Activated CD8-positive, alpha-beta memory T cell treated with anti-CD3 and anti-CD28 coated beads, Interleukin-2, amount 50 U/mL, for 1 hour (primary cell): Measurements from ENCODE around the gene FAH.
"Not testable (repeated sequence)": the region's sequence is repeated elsewhere in the genome, so short reads cannot be mapped to it uniquely, and the experiment has no call there.

Source experiments
- DNase-seq: peaks from one replicate; pipeline ENCODE4 v3.0.0-alpha.2; 2020; ENCODE audit errors: extremely low read depth

FAH gene

DNA sequence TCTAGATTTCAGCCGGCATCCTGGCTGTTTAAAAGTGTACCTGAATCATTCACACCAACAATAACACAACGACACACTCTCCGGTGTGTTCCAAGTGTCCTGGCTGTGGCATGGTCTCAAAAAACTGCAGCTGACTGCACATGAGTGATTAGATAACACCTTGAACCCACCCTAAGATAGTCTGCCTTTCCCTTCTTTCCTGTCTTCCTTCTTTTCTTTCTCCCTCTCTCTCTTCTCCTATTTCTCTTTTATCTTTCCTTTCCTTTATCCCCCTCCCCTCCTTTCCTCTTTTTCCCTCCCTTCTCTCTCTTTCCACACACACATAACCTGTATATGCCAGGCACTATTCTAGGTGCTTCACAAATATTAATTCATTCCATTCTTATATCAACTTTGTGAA lies 1.2 kb upstream of the FAH start:
- no peak for DNase-seq

DNA sequence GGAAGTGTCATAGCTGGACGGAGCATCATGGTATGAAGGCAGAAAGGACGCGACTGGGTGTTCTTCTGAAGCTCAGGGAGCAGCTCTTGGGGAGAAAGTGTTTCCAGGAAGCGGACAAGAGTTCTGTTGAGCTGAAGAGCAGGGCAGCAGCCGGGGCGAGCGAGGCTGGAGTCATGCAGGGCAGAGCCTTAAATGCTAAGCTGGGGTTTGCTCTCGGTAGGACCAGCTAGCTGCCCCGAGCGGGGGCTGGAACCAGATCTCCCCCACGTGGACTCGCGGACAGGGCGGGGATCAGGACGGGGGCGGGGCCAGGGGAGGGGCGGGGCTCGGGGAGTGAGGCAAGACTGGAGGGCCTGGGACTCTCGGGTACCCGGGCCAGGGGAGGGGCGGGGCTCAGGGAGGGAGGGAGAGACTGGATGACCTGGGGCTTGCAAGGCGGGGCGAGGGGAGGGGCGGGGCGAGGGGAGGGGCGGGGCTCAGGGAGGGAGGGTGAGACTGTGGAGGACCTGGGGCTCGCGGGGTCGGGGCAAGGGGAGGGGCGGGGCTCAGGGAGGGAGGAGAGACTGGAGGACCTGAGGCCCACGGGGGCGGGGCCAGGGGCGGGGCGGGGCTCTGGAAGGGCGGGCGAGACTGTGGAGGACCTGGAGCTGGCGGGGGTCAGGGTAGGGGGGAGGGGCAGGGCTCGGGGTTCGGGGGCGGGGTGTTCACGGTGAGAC lies 461 bp upstream of the FAH start:
- DNase-seq = peak; percentile 66

DNA sequence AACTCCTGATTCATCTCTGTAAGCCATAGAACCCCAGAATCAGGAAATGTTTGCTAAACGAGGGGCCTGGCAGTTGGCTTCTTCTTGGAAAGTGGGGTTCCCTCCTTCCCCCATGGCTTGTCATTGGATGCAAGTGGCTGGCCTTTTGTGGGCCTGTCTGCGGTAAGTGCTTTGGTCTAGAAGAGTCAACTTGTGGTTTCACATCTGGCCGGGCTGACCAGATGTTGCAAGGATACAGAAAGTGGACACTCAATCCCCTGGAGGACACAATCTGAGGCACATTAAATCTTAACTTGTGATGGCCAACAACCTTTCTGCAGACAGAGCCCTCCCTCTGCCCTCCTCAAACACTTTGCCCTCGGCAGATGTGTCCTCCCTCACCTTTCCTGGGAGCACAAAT lies 1.1 kb downstream of the FAH start:
- DNase-seq = no peak

DNA sequence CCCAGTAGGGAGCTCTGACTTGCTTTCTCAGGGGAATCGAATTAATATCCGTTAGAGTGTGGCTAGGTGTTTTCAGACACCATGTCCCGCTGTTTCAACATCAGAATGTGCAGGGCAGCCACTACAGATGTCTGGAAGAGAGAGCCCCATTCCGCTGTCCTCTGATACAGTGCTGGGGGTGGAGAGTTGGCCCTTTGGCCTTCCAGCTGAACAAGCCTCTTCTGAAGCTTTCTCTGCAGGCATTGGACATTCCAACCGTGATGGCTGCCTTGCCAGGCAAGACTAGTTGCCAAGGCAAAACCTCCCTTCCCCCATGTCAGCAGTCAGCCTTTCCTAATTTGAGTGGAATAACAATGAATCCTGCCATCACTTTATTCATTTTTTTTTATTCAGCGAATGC lies 1.5 kb downstream of the FAH start:
- DNase-seq = no peak

DNA sequence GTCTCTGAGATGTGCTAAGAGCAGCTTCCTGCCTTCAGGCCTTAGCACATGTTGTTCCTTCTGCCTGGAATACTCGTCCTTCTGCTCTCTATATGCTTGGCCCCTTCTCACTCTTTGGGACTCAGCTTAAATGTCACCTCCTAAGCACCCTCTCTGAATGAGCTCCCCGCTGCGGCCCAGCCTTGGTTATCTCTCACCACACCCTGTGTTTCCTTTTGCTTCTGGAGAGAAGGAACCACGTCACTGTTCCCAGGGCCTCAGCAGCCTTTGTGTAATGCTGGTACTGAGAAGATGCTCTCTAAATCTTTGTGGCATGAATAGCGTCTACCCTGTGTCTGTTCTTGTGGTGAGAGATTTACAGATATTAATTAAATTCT lies 2.2 kb downstream of the FAH start:
- DNase-seq = no peak

DNA sequence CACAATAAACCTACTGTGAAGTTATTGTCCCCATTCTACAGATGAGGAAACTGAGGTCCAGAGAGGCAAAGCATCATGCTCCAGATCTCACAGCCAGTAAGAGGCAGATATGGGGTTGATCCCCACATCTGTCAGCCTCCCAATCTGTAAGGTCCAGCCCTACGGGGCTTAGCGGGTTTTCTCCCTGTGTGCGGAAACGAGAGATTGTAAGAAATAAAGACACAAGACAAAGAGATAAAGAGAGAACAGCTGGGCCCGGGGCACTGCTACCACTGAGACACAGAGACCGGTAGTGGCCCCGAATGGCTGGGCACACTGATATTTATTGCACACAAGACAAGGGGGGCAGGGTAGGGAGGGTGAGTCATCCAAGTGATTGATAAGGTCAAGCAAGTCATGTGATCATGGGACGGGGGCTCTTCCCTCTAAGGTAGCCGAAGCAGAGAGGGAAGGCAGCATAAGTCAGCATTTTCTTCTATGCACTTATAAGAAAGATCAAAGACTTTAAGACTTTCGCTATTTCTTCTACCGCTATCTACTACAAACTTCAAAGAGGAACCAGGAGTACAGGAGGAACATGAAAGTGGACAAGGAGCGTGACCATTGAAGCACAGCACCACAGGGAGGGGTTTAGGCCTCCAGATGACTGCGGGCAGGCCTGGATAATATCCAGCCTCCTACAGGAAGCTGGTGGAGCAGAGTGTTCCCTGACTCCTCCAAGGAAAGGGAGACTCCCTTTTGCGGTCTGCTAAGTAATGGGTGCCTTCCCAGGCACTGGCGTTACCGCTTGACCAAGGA lies 2.8 kb downstream of the FAH start:
- not testable (repeated sequence) for DNase-seq

DNA sequence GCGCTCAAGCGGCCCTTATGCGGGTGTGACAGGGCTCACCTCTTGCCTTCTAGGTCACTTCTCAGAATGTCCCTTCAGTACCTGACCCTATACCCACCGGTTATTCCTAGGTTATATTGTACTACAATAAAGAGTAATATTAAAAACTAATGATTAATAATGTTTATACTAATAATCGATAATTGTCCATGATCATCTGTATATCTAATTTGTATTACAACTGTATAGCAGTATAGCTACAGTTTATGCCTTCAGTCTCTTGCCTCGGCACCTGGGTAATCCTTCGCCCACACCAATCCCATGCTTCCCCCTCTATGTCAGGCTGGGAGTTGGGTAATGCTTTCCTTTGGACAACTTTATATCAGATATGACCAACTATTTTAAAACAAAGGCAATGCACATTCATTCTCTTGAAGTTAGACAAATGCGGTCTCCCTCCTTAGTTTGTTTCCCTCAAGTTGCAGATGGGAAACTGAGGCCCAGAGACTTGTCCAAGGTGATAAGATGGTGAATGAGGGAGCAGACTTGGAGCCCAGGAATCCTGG lies 3.4 kb downstream of the FAH start:
- DNase-seq = no peak

DNA sequence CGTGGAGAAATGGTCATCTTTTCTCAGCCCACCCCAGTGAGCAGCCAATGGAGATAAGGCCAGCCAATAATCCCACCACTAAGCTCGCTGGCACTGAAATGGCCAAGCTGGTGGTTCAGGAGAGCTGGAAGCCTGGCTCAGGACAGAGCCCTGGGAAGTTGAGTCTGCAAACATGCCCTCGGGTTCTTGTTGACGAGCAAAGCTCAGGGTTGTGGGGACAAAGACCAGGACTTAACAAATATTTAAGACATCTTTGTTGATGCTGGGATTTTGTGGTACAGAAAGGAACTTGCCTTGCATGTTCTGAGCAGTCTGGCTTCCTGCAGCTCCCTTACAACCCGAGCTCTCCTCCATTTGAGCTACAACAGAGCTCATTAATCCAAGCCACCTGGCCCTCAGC lies 4.4 kb downstream of the FAH start:
- no peak for DNase-seq

DNA sequence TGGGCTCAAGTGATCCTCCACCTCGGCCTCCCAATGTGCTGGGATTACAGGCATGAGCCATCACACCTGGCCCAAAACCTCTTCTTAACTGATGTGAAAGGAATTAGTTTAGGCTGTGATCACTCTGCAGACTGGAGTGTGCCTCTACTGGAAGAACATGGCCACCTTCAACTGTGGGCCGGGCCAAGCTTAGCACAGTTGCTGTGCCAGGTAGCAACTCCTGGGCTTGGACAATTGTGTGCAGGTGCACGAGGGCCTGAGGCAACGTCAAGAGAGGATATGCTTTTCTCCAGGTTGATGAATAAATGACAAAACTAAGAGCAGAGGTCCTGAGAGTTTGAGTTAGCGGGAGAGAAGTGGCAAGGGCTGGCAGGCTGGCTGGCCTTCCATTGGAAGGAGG lies 6.5 kb downstream of the FAH start:
- DNase-seq = no peak

DNA sequence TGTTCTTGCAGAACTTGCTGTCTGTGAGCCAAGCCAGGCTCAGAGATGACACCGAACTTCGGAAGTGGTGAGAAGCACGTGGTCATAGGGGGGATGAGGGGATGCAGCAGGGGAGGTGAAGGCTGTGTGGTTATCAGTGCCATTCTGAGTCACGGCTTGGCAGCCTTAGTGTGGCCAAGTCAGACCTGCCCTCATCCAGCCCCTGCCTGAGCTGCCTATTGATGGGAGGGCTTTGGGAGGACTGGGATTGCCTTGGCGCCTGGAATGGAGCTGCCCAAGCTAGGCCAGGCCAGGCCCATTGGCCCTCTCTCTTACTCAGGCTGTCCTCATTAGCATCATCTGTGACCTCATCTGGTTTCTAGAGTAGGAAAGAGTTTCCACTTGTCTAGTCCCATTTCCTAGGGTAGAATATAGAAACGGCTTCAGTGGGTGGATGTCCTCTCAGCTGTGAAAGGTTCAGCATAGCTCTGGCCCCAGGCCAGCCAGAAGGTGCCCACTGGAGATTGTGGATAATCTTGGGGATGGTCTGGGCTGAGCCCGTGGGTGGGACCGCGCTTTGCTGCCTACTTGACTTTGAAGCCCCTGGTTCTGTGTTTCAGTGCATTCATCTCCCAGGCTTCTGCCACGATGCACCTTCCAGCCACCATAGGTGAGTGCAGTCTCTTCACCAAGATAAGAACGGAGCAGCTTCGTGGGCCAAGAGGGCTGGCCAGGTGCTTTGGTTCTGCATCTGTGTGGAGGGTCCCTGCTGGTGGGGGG lies 7.2 kb downstream of the FAH start:
- no peak for DNase-seq

DNA sequence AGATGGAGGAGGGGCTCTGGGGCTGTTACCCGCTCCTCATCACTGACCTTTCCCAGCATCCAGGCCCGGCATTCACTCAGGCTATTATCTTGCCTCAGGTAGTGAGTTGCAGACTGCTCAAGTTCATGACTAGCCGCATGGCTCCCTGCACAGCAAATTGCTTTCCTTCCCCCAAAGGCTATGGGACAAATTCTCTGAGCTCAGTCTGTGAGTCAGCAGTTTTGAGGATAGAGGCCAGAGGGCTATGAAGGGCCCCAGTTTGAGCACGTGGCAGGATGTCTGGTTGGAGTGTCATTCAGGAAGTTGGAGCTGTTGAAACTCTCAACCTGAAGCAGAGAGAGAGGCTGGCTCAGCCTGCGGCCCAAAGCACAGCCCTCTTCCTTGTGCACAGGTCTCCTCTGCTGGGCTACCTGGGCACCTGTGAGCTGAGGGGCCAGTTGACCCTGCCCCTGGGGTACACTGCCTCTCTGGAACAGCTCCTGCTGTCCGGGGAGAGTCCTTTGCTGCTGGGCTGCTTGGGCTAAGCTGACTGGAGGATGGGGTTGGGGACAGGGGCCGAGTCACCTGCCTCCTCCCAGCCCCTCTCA lies 7.9 kb downstream of the FAH start:
- no peak for DNase-seq

DNA sequence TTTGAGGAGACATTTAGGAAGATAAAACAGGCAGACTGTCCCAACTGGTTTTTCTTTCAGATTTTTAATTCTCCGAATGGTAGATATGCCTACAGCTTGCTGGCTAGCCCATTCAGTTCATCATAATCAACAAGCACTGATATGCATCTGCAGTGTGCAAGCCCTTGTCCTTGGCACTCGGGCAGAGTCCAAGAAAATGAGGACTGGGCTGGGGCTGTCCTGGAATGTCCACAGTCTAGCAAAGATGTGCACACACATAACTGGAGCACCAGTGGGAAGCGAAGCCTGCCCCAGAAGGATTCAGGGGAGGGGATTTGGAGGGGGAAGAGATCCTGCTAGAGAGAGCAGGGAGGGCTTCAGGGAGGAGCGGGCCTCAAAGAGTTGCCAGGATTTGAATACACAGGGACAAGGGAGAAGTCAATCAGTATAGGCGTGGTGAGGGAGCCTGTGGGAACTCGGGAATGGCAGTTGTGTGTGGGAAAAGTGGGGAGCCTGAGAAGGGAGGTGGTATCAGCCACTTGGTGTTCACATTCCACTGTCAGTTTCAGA lies 8.7 kb downstream of the FAH start:
- DNase-seq = no peak

DNA sequence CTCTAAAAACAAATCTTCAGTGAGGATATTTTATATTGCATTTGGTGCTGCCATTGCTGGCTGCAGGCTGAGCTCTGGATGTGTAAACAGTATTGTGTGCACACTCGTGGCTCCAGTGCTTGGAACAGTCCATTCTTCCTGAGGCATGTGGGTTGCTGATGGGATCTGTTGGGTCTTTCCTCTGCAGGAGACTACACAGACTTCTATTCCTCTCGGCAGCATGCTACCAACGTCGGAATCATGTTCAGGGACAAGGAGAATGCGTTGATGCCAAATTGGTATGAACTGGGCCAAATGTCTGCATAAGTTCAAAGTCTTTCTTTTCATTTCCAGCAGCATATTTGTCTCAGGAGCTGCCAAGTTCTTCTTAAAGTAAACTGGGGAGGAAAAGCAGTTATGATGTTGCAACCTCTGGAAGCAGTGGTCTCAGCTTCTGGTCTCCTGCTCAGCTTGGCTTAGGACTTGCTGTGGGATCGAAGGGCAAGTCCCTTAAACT lies 9.3 kb downstream of the FAH start:
- DNase-seq = no peak

DNA sequence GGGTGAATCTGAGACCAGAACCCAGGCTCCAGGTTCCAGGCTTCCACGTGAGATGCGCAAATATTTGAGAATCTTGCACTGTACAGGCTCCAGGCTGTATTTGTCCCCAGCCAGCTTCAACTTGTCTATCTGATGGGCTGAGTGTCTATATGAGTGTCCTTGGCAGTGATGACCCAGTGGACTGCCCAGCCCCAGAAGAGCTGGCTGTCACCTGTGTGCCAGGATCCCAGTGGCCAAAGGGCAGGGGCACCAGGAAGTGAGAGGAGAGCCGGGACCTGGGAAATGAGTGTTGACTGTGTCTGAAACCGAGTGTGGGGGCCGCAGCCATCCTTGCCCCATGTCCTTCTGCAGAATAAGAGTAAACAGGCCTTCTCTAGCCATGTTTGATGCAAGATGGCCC lies 10.4 kb downstream of the FAH start:
- DNase-seq = no peak

DNA sequence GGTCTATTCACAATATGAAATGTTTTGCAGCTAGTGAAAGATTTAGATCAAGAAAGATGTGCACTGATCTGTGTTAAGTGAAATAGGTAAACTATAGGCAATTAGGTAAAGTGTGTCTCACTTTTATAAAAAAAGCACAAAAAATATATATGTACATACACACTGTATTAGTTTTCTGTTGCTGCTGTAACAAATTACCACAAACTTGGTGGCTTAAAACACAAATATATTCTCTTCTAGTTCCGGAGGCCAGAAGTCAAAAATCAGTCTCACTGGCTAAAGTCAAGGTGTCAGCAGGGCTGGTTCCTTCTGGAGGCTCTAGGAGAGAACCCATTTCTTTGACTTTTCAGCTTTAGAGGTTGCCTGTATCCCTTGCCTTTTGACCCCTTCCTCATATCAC lies 11.1 kb downstream of the FAH start:
- DNase-seq = no peak

DNA sequence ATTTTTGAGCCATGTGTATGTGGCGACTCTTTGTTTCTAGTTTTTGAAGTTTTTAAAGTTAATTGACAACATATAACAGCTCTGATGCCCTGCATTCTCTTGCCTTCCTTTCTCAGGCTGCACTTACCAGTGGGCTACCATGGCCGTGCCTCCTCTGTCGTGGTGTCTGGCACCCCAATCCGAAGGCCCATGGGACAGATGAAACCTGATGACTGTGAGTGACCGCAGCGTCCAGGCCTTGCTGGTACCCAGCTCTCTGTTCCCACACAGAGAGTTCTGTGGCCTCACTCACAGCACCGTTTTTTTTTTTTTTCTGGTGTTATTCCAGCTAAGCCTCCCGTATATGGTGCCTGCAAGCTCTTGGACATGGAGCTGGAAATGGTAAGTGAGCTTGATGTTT lies 15.1 kb downstream of the FAH start:
- no peak for DNase-seq

DNA sequence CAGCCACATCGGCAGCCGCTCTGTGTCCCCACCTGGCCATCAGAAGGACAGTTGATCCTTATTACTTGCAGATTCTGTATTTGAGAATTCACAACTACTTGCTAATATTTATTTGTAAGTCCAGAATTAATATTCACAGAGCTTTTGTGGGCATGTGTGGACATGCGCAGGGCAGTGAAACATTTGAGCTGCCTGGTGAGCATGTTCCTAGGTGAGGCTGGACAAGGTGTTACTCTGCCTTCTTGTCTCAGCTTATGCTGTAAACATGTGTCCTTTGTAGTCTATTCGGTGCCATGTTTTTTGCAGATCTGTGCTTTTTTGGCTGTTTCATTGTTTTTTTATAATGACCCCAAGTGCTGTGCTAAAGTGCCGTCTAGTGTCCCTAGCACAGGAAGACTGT lies 15.6 kb downstream of the FAH start:
- no peak for DNase-seq

DNA sequence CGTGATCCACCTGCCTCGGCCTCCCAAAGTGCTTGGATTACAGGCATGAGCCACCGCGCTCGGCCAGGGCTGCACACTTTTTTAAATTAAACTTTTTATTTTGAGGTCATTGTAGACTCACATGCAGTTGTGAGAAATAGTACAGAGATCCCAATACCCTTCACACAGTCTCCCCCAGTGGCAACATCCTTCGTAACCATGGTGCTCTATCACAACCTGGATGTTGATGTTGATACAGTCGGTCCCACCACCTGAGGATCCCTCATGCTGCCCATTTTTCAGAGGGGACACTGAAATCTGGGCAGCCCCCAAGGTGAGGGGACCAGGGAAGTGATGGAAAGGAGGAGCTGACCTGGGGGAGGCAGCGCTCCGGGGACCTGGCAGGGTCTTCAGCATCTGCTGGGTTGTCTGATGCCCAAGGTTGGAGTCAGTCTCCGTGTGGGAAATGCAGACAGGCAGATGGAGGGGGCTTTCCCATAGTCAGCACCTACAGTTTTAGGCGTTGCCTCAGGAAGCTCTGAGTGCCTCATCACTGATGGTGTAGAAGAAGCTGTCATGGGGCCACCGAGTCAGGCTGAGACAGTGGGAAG lies 17.1 kb downstream of the FAH start:
- DNase-seq = no peak

DNA sequence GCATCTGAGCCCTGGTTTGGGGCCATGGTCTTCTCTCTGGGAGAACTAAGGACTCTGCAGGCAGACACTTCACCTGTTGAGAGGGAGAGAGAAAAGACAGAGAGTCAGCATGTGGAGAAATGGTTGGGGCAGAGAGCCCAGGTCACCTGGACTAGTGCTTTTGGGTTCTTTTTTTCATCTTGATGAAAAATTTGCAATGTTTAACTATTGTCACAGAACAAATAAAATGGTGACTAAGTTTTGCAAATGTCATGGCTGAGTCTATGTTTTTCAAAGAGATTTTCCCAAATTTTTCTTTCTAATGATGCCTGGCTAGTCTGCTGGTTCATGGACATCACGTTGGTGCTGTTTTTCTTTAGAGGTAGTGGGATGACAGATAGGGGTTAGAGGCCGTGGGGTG lies 17.8 kb downstream of the FAH start:
- DNase-seq = no peak

DNA sequence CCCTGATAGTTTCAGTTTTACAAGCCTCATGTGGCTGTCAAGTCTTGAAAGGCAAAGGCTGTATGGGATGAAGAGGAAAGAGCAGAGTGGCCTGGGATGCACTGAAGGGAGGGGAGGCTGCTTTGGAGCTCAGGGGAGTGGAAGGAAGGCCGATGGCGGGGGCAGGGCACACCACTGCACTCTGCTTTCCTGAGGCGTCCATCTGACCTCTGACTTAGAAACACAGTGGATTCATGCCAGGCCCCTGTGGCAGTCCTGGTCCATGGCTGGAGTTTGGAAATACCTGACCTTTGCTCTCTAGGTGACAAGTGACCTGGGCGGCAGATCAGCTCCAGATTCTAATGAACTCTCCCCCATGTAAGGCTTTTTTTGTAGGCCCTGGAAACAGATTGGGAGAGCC lies 19.0 kb downstream of the FAH start:
- no peak for DNase-seq

DNA sequence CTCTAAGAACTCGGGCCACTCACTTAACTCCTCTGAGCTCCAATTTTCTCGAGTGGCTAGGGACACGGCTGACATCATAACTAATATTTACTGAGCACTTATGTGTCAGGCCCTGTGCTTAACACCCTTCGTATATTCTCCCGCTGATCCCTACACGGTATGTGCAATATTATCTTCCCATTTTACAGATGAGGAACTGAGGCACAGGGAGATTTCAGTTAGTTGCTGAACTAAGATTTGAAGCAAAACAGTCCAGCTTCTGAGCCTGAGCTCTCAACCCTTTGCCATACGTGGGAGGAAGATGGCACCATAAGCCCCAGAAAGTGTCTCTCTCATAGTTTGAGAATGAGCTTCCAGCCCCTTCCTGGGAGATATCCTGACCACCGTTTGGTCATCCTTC lies 19.6 kb downstream of the FAH start:
- no peak for DNase-seq
